ENCODE results near the gene MUC6.
"Not testable (repeated sequence)": the region's sequence is repeated elsewhere in the genome, so short reads cannot be mapped to it uniquely, and the experiment has no call there.

The MUC6 gene

DNA sequence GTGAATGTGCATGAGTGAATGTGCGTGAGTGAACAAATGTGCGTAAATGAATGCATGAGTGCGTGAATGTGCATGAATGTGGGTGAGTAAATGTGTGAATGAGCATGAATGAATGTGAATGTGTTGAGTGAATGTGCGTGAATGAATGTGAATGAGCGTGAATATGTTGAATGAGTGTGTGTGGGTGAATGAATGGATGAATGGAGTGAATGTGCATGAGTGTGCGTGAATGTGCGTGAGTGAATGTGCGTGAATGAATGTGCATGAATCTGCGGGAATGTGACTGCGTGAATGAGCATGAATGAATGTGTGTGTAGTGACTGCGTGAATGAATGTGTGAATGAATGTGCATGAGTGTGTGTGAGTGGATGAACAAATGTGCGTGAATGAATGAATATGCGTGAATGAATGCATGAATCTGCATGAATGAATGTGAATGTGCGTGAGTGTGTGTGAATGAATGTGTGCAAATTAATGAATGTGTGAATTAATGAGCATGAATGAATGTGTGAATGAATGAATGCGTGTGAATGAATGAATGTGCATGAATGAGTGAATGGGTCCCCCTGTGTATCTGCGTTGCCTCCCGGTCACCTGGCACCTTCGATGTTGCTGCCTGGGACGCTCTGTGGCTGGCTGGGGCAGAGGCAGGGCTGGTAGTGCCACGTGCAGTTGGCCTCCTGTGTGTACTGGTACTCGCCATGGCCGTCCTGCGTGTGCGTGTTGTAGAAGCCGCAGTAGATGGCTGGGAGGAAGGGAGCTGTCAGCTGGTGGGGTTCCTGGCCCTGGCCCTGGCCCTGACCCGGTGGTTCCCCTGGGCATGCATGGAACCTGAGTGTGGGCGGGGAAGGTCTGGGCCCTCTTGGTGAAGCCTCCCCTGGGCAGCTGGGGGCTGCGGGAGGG is 13.4 kb downstream of the MUC6 start:
- no peak for DNase-seq

DNA sequence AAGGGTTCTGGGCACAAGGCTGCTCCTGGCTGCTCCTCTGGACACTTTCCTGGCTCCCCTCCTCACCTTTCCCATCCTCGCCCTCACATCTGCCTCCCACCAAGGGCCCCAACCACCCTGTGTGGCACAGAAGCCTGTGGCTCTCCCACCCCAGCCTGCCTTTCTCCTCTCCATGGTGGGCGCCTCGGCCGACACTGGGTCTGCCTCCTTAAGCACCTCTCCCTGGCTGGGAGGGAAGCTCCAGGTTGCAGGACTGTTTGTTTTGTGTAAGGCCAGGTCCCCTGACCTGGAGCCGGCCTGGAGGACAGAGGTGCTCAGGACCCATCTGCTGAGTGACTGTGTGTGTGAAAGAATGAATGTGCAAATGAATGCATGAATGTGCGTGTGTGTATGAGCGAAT is 14.1 kb downstream of the MUC6 start:
- DNase-seq, result no peak

DNA sequence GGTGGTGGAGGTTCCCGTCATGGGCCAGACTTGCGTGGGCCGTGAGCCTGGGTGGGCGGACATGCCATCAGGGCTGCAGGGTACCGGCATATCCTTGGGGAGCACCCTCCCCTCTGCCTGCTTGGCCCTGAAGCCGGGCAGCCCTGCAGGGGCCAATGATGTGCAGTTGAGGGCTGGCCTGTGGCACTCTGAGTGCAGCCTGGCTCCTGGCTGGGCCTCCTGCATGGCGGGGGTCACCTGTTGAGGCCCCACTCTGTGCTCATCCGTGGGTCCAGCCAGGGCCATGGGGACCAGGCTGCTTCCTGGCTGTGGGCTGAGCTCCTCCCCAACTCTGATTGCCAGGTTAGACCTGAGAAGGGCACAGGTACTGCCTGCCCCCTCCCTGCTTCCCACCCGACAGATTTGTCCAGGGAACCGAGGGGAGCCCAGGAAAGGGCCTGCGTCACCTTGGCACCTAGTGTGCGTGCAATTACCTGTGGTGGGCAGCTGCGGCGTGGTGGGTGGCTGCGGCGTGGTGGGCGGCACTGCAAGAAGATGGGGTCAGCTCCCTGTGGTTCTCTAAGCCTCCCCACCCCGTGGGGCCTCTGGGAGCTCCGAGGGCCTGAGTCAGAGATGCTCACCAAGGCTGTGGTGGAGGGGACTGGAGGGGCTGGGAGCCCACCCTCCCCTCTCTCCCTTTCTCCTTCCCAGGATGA is 16.2 kb downstream of the MUC6 start:
- DNase-seq, result no peak

DNA sequence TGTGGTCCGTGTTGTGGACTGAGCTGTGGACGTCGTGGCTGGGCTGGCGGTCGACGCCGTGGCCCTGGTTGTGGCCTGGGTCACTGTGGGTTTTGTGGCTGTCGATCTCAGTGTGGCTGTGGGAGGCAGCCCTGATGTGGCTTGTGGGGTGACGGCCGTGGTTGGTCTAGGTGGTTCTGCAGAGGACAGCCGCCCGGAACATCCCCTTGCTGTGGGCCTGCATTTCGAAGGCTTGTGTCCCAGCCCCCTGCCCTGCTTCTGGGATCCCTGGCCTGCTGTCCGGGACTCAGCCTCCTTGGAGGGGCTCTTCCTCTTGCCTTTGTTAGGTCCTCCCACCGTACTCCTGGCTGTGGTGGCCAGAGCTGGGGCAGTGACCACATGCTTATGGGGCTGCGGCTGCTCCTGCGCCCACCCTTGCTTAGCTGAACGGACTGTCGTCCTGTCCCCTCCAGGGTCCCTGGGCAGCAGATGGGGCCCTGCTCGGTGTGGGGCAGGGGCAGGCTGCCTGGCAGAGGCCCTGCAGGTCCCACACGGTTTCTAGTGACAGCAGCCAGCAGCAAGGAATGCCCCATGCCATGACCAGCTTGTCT is 17.1 kb downstream of the MUC6 start:
- DNase-seq, result no peak

DNA sequence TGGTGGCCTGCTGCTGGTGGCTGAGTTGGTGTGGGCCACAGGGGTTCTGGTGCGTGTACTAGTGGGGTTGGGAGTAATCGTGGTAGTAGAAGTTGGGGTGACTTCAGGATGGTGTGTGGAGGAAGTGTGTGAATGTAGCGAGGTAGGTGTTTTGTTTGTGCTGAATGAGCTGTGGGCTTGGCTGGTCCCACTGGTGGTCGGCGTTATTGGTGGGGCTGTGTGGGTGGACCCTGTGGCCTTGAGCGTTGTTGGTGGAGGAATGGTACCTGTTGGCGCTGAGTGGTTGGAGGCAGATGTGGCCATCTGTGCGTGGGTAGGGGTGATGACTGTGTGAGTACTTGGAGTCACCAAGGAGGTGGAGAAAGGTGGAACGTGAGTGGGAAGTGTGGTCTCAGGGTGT is 18.4 kb downstream of the MUC6 start:
- no peak for DNase-seq

DNA sequence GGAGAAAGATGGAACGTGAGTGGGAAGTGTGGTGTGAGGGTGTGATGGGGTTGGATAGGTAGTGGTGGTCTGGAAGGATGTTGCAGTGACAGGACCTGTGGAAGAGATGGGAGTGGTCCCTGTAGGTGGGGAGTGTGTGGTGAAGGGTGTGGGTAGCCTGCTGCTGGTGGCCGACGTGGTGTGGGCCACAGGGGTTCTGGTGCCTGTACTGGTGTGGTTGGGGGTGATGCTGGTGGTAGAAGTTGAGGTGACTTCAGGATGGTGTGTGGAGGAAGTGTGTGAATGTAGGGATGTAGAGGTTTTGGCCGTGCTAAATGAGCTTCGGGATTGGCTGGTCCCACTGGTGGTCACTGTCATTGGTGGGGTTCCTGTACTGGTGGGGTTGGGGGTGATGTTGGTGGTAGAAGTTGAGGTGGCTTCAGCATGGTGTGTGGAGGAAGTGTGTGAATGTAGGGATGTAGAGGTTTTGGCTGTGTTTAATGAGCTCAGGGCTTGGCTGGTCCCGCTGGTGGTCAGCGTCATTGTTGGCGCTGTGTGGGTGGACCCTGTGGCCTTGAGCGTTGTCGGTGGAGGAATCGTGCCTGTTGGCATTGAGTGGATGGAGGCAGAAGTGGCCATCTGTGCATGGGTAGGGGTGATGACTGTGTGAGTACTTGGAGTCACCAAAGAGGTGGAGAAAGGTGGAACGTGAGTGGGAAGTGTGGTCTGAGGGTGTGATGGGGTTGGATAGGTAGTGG is 19.1 kb downstream of the MUC6 start:
- DNase-seq, result no peak

DNA sequence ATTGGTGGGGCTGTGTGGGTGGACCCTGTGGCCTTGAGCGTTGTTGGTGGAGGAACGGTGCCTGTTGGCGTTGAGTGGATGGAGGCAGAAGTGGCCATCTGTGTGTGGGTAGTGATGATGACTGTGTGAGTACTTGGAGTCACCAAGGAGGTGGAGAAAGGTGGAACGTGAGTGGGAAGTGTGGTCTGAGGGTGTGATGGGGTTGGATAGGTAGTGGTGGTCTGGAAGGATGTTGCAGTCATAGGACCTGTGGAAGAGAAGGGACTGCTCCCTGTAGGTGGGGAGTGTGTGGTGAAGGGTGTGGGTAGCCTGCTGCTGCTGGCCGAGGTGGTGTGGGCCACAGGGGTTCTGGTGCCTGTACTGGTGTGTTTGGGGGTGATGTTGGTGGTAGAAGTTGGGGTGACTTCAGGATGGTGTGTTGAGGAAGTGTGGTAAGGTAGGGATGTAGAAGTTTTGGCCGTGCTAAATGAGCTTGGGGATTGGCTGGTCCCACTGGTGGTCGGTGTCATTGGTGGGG is 19.9 kb downstream of the MUC6 start:
- not testable (repeated sequence) for DNase-seq

DNA sequence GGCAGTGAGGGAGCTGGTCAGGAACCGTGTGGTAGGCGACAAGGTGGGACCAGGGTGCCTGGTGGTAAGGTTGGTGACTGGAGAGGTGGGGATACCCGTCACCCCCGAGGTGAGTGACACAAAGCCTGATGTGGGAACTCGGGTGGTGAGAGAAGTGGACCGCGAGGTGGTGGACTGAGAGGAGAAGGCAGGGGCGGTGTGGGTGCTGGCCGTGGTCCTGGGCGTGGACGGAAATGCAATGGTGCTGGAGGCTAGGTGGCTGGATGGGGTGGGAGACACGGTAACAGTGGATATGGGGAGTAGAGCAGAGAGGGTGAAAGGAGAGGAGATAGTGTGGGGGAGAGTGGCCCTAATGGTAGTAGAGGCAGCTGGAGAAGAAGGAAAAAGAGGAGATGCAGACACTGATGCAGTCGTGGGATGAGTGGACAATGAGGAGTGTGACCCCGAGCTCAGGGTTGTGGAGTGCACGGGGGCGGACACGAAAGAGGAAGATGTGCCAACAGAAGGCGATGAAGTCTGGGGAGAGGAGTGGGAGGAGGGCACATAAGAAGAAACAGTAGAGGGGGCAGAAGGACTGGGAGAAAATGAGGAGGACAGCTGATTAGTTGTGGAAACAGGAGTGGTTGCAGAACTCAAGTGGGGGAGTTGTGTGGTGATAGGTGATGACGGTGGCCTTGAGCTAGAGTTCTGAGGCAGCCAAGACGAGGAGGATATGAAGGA is 20.5 kb downstream of the MUC6 start:
- no peak for DNase-seq

DNA sequence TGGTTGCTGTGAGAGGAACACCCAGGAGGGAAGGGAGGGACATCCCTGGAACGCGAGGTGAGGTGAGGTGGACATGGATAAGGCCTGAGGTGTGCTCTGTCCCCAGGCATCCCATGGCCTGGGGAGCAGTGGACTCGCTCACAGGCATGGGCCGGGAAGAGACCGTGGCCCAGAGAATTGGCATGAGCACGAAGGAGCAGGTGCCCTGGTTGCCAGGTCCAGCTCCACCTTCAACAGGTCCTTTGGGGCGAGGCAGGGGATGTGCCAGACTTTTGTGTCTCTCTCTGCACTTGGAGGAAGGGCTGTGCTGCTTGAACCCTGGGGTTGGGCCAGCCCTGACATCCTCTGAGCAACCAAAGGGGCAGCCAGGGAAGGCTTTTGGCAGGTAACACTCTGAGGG is 21.5 kb downstream of the MUC6 start:
- DNase-seq, result no peak

DNA sequence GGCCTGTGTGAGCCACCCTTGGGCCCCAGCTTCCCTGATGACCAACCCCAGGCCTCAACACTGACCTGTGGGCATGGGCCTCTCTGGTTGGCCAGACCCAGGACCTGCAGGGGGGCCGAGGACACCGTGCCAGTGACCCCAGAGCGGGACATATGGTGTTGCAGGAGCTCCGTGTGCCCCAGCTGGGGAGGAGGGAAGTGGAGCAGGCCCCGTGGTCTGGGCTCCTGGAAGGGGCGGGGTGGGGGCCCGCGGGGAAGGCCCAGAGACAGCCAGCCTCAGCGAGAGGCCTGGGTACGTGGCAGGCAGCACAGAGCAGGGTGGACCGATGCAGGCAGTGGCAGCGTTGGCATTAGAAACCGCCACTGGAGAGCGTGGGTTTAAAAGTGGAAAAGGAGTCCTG is 22.2 kb downstream of the MUC6 start:
- no peak for DNase-seq

DNA sequence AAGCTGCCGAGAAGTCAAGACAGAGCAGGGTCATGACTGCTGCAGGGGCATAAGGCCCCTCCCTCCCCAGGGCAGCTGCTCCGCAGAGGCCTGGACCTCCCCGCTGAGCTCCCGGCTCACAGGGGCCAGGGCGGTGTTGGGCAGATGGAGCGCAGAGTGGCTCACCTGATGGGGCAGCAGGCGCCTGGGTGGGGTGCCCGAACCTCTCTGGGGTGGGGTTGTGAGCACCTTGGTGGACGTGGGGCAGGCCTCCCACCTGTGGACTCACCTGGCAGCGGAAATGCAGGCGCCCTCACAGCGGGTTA is 22.9 kb downstream of the MUC6 start:
- DNase-seq, result no peak

DNA sequence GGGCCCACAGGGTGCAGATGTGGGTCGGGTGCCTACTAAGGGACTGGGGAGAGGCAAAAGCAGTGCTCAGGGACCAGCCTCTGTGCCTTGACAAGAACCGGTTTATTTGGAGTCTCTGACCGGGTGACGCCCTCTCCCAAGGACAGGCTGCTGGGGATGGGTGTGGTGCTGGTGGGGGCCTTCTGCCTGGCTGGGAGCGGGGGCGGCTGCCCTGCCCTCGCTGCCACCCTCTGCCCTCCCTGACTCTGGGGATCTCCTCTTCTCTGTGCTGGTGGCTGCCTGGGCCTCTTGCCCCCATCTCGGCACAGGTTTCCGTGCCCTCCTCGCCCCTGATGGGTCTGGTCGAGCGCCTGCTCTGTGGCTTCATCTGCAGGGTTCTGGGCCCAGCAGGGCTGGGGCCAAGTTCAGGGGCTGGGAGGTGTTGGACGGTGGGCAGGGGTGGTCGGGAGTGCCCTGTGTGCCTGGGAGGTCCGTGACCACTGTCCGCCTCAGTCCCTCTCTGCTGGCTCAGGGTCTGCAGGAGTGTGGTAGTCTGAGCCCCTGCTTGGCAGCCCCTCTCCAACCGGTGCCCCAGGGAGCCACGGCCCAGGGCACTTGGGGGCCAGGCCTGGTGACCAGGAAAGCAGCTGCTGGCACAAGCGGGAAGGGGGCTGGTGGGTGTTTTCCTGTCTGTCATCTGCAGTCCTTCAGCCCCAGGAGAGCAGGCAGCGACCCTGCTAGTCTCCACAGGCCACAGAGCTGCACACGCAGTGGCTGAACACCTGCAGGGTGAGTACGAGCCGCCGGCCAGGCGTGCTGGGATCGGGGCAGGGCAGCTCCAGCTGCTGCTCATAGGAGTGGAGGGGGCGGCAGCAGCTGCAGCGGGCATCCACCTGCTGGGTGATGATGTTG is 23.5 kb downstream of the MUC6 start:
- DNase-seq, result peak; percentile 76 to 82

DNA sequence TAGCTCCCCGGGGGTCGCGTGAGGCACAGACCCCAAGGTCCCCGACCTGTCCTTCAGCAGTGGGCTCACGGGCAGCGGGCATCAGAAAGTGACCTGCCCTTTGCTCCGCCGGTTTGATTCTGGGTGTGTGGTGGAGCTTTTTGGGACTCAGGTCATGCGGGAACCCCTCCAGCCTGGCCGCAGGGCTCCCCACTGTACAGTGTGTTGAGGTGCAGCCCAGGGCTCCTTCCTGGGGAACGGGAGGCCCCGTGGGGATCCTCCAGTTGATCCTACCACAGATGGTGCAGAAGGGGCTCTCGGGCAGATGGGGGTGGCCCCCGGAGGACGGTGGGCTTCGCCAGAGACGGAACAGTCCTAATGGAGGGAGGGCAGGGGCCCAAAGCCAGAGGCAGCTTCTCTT is 24.2 kb downstream of the MUC6 start:
- no peak for DNase-seq

DNA sequence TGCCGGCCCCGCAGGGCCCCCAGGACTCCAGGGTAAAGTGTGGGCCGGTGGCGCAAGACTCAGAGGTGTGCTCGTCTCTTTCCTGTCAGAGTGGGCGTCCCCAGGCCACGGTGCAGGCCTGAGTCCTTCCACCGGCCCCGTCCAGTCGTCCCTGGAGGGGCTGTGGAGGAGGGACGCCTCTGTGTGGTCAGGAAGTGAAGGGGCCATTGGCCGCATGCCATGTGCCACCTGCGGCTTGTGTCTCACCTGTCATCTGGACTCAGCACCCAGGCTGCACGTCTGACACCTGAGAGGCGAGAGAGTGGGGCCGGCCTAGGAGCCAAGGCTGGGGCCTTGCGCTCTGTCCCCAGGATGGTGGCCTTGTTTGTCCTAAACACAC is 25.2 kb downstream of the MUC6 start:
- no peak for DNase-seq

DNA sequence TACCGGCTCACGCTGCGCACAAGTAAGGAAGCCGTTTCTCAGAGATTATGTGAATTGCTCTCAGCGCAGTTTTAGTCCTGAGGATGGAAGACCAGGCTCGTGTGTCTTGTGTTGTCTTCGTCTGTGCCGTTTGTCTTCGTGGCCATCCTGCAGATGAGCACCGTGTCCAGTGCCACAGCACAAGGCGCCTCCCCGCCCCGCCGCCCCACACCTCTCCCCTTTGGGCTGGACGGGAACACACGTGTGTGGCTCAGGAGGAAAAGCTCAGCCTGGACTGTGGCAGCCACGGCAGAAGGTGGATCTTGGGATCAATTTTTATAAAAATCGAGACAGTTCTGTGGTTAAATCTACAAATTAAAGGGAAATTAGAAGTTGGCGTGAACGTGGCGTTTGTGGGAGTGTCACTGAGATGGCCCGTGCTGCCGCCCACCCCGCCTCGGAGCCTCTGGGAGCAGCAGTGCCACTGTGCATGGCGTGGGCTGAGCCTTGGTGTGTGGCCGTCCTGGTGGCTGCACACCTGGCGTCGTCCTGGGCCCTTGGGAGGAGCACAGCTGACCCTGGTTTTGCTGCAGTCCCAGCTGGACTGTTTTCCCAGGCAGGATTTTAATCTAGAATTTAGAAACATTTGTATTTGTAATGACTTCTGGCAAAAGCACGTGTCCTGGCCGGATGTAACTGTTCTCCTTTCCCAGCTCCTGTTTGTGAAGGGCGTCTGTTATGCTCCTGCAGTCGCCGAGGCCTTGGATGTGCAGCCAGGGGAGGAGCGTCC is 25.8 kb downstream of the MUC6 start:
- DNase-seq, result no peak

DNA sequence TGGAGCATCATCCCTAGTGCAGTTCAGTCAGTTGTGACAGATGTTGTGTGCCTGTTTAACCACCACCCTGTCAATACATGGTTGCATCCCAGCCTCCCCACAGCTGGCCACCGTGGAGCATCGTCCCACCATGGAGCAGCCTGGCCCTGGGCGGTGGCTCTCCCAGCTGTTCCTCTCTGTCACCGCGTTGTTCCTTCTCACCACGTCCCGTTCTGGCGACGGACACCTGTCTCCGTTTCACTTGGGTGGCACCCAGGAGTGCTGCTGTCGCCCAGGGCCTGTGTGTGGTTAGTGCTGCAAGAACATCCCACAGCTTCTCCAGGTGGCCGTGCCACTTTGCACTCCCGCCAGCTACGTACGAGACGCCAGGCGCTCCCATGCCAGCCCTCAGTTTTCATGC is 26.5 kb downstream of the MUC6 start:
- DNase-seq, result no peak

DNA sequence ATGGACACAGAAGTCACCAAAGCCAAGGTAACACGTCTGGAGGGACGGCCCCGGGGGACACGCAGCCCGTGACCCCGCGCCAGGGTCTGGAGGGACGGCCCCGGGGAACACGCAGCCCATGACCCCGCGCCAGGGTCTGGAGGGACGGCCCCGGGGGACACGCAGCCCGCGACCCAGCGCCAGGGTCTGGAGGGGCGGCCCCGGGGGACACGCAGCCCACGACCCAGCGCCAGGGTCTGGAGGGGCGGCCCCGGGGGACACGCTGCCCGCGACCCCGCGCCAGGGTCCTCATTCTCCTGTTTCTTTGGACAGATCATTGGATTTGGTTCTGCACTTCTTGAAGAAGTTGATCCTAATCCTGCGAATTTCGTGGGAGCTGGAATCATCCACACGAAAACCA is 27.1 kb downstream of the MUC6 start:
- DNase-seq, result no peak

DNA sequence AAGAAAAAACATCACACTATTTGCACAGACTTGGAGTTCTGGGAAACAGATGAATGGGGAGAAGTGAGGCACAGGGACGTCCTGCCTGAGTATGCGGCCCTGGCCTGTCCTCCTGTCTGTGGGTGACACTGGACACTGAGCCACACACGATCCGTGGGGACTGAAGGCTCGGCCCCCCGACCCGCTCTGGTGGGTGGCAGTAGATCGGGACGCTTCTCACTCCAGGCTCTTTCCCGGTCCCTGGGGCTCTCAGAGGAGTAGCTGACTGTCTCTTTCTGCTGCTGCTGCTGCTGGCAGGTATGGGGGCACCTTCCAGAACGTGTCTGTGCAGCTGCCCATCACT is 27.7 kb downstream of the MUC6 start:
- no peak for DNase-seq

DNA sequence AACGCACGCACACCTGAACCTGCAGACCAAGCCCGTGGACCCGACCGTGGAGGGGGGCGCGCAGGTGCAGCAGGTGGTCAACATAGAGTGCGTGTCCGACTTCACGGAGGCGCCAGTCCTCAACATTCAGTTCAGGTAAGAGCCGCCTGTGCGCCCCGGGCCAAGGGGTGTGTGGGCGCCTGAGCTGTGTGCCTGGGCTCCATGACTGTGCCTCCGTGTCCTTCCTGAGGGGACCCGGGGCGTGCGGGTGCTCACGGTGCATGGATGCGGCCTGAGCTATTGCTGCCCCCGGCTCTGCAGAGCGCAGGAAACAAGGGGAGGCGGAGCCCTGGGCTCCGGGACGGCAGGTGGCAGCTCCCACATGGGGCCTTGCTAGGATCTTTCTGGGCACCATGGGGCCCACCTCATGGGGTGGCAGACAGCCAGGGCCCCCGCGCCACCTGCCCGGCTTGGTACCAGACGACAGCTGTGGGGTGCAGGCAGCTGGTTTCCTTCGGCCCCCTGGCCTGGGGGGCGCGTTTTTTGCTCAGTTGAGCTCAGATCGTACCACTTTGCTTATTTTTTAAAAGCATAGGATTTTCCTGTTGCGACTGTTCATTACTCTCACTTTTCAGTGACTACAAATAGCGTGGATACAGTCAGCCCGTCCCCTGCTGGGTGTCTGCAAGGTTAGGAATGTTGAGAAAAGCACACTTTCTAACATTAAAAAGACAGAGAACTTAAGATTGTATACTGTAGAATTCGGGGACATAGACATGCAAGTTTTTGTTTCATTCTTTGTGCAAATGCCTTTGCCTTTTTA is 28.3 kb downstream of the MUC6 start:
- no peak for DNase-seq

DNA sequence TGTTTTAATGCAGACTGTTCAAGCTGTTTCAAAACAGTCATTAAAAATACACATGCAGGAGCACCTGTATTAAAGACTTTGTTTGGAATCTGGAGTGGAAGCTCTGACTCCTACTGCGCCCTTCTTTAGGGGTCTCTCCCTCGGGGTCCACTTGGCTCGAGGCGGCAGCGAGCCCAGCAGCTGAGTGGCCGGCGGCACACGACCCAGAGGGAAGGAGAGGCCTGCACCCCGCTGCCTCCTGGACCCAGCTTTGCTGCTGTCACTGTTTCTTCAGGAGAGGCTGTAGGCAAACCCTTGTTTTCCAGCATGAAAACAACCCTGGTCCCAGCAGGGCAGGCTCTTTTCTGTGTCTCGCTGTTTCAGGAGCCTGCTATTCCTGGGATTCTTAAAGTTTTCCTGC is 29.2 kb downstream of the MUC6 start:
- no peak for DNase-seq
